HepG2 (cell line): ENCODE data around the gene FAM222B. TPM values are rescaled to one million over a fixed set of nuclear protein-coding genes. Genes with fewer than 3 reads are reported as not detected.

ENCODE experiments used
- DNMT3B ChIP-seq: conservative IDR thresholded peaks from 2 replicates; pipeline ENCODE4 v1.6.1; 2016; ENCODE audit warnings: missing biosample characterization, control low read depth
- SMYD3 ChIP-seq: sonication (generic); formaldehyde crosslinking; IDR thresholded peaks from 2 replicates; pipeline ENCODE4 v1.8.1; 2023; ENCODE audit warnings: mild to moderate bottlenecking, missing genetic modification reagents
- TBL1XR1 ChIP-seq: fragments of 150-350 bp; IDR thresholded peaks from 2 replicates; pipeline ENCODE4 v1.6.1; 2014; ENCODE audit warnings: borderline replicate concordance, low read length; ENCODE audit not compliant: partially characterized antibody
- XRCC5 ChIP-seq: fragments of 200-400 bp; formaldehyde crosslinking; optimal IDR thresholded peaks from 2 replicates; pipeline ENCODE3; 2017; ENCODE audit warnings: mild to moderate bottlenecking, low read length
- ZBTB38 ChIP-seq: sonication (generic); formaldehyde crosslinking; IDR thresholded peaks from 2 replicates; pipeline ENCODE4 v1.5.1; 2020; ENCODE audit warnings: mild to moderate bottlenecking, missing genetic modification reagents
- ZC3H4 ChIP-seq: sonication (generic); formaldehyde crosslinking; IDR thresholded peaks from 2 replicates; pipeline ENCODE4 v1.4.0; 2020; ENCODE audit warnings: missing genetic modification reagents, borderline replicate concordance
- ZMAT3 ChIP-seq: sonication (generic); formaldehyde crosslinking; conservative IDR thresholded peaks from 2 replicates; pipeline ENCODE4 v1.7.0; 2021; ENCODE audit warnings: missing genetic modification reagents
- ZNF672 ChIP-seq: sonication (generic); formaldehyde crosslinking; IDR thresholded peaks from 2 replicates; pipeline ENCODE4 v1.8.1; 2022; ENCODE audit warnings: missing genetic modification reagents
- ZSCAN12 ChIP-seq: sonication (generic); formaldehyde crosslinking; IDR thresholded peaks from 2 replicates; pipeline ENCODE4 v1.9.0; 2021; ENCODE audit warnings: mild to moderate bottlenecking, missing genetic modification reagents
- polyA plus RNA-seq, 8 experiments: library from polyadenylated mRNA; depleted of rRNA in 3 of 8; stranded (reverse) in 7 of 8; unstranded in 1 of 8; fragments of >200 nt; fragmentation: Illumina TruSeq in 4 of 8; extraction: Trizol in 4 of 8; gene quantifications; 2 replicates each; pipeline versions ENCODE4 v1.2.1 to v1.2.3, GENCODE V29; 2011 to 2016; ENCODE audit warnings: low read depth in 4 of 8, missing spikeins in 1 of 8, mixed read lengths in 1 of 8; ENCODE audit not compliant: insufficient read depth in 1 of 8
- total RNA-seq, 5 experiments: library from RNA; depleted of rRNA; stranded (reverse); fragments of >200 nt; fragmentation: Illumina TruSeq; extraction: Trizol; gene quantifications; 2 replicates each; pipeline ENCODE4 v1.2.3, GENCODE V29; 2016; ENCODE audit warnings: low read depth in 1 of 5
- TF ChIP-seq, protein P1 (sequence below): sonication (generic); formaldehyde crosslinking; conservative IDR thresholded peaks from 2 replicates; pipeline ENCODE4 v1.4.0; 2020; ENCODE audit warnings: mild to moderate bottlenecking, missing genetic modification reagents, moderate library complexity
- TF ChIP-seq, protein P2 (sequence below): sonication (generic); formaldehyde crosslinking; IDR thresholded peaks from 2 replicates; pipeline ENCODE4 v1.5.0; 2020; ENCODE audit warnings: missing genetic modification reagents, mild to moderate bottlenecking, borderline replicate concordance
- TF ChIP-seq, protein P3 (sequence below), 2 experiments: fragments of 450-650 bp in 1 of 2; sonication (generic) in 1 of 2; formaldehyde crosslinking in 1 of 2; IDR thresholded peaks; 2 replicates each; pipeline versions ENCODE4 v1.6.1 to v1.8.0; 2016 to 2022; ENCODE audit warnings: antibody characterized with exemption in 1 of 2, mild to moderate bottlenecking in 1 of 2, missing genetic modification reagents in 1 of 2

The FAM222B gene
- total and polyA plus RNA-seq, 2 of the 13 experiments (the other 11 are each of a cell fraction or from before 2014, with no cell fraction given) = 3.5 to 7.3 TPM

DNA sequence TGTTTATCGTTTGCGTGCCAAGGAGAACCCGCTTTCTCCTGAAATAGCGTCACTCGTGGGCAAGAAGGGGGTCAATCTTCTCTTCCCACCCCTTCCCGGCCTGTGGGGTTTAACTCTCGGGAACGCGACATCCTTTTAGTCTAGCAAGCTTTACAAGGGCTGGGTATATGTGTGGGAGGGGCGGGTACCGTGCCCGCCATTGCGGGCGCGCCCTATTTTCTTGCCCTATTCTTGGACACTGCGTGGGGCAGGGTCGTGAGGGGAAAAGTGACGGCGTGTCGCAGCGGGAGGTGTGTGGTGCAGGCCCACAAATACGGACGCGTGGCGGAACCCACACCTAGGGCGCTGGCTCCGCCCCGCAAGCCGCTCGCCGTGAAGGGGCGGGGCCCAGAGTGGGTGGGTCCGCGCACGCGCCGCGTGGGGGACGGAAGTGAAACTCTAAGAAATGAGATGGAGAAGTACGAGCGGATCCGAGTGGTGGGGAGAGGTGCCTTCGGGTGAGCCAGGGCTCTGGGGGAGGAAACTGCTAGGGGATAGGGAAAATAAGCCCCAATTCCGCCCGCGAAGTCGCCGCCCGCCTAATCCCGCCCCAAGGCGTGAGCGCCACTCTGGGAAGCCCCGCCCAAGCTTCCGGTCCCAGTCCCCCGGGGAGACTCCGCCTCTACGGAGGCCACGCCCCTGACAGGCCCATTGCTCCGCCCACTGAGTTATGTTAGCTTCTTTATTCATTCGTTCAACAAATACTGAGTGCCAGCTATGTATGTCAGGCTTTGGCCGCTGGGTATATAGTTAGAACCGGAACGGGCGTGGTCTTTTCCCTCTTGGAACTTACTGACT, 114.0 kb downstream of the FAM222B start, which contains the start of gene NEK8 (continued):
- TF ChIP-seq ZSCAN12 (CRISPR knock-in tag) (0 out of 2 replicates have a peak, but pooled peaks have one; percentile 2), ZNF672 (no peak), XRCC5 (peak; percentile 3), TBL1XR1 (no peak), ZBTB38 (CRISPR knock-in tag) (peak; percentile 45; the same call in 1 of the 2 replicates), SMYD3 (CRISPR knock-in tag) (no peak), ZMAT3 (CRISPR knock-in tag) (peak; percentile 64; the same call in 1 of the 2 replicates), ZC3H4 (CRISPR knock-in tag) (no peak), DNMT3B (CRISPR knock-in tag) (no peak)
- TF ChIP-seq, protein P1, sequence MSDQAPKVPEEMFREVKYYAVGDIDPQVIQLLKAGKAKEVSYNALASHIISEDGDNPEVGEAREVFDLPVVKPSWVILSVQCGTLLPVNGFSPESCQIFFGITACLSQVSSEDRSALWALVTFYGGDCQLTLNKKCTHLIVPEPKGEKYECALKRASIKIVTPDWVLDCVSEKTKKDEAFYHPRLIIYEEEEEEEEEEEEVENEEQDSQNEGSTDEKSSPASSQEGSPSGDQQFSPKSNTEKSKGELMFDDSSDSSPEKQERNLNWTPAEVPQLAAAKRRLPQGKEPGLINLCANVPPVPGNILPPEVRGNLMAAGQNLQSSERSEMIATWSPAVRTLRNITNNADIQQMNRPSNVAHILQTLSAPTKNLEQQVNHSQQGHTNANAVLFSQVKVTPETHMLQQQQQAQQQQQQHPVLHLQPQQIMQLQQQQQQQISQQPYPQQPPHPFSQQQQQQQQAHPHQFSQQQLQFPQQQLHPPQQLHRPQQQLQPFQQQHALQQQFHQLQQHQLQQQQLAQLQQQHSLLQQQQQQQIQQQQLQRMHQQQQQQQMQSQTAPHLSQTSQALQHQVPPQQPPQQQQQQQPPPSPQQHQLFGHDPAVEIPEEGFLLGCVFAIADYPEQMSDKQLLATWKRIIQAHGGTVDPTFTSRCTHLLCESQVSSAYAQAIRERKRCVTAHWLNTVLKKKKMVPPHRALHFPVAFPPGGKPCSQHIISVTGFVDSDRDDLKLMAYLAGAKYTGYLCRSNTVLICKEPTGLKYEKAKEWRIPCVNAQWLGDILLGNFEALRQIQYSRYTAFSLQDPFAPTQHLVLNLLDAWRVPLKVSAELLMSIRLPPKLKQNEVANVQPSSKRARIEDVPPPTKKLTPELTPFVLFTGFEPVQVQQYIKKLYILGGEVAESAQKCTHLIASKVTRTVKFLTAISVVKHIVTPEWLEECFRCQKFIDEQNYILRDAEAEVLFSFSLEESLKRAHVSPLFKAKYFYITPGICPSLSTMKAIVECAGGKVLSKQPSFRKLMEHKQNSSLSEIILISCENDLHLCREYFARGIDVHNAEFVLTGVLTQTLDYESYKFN (CRISPR knock-in tag) = no peak; the same call in none of the 2 replicates
- TF ChIP-seq, protein P2, sequence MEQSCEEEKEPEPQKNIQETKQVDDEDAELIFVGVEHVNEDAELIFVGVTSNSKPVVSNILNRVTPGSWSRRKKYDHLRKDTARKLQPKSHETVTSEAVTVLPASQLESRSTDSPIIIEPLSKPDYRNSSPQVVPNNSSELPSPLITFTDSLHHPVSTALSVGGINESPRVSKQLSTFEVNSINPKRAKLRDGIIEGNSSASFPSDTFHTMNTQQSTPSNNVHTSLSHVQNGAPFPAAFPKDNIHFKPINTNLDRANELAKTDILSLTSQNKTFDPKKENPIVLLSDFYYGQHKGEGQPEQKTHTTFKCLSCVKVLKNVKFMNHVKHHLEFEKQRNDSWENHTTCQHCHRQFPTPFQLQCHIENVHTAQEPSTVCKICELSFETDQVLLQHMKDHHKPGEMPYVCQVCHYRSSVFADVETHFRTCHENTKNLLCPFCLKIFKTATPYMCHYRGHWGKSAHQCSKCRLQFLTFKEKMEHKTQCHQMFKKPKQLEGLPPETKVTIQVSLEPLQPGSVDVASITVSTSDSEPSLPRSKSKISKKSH = no peak; the same call in 1 of the 2 replicates
- TF ChIP-seq, protein P3, sequence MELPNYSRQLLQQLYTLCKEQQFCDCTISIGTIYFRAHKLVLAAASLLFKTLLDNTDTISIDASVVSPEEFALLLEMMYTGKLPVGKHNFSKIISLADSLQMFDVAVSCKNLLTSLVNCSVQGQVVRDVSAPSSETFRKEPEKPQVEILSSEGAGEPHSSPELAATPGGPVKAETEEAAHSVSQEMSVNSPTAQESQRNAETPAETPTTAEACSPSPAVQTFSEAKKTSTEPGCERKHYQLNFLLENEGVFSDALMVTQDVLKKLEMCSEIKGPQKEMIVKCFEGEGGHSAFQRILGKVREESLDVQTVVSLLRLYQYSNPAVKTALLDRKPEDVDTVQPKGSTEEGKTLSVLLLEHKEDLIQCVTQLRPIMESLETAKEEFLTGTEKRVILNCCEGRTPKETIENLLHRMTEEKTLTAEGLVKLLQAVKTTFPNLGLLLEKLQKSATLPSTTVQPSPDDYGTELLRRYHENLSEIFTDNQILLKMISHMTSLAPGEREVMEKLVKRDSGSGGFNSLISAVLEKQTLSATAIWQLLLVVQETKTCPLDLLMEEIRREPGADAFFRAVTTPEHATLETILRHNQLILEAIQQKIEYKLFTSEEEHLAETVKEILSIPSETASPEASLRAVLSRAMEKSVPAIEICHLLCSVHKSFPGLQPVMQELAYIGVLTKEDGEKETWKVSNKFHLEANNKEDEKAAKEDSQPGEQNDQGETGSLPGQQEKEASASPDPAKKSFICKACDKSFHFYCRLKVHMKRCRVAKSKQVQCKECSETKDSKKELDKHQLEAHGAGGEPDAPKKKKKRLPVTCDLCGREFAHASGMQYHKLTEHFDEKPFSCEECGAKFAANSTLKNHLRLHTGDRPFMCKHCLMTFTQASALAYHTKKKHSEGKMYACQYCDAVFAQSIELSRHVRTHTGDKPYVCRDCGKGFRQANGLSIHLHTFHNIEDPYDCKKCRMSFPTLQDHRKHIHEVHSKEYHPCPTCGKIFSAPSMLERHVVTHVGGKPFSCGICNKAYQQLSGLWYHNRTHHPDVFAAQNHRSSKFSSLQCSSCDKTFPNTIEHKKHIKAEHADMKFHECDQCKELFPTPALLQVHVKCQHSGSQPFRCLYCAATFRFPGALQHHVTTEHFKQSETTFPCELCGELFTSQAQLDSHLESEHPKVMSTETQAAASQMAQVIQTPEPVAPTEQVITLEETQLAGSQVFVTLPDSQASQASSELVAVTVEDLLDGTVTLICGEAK (IDR thresholded peaks at IDR 0.05) = no peak
- TF ChIP-seq, protein P3 (CRISPR knock-in tag; IDR thresholded peaks at IDR 0.05) = no peak
